Heart right ventricle (tissue), 16 donors: Measurements from ENCODE around the gene CACNG4. TPM values are rescaled to one million over a fixed set of nuclear protein-coding genes. Genes with fewer than 3 reads are reported as not detected.

ENCODE experiments used
- ATAC-seq, 8 donors: fragments of 200-7000 bp; cut with Tn5 transposase; one replicate each; pipeline ENCODE4 v1.9.1; 2020; ENCODE audit warnings: mild to moderate bottlenecking in 8 of 8, moderate library complexity in 8 of 8, moderate number of reproducible peaks in 1 of 8
- DNase-seq, 2 donors: peaks; one replicate each; pipeline ENCODE4 v3.0.0-alpha.2; 2020
- H3K27ac ChIP-seq, 10 donors: fragments of 200-600 bp; sonication (generic) in 2 of 10; one replicate each; pipeline versions ENCODE4 v1.5.0 to v1.8.0; 2020 to 2022; ENCODE audit warnings: mild to moderate bottlenecking in 3 of 10
- H3K27me3 ChIP-seq, 7 donors: fragments of 200-600 bp; one replicate each; pipeline ENCODE4 v1.8.0; 2021 to 2022; ENCODE audit warnings: mild to moderate bottlenecking in 2 of 7
- H3K36me3 ChIP-seq, 9 donors: fragments of 200-600 bp; sonication (generic) in 1 of 9; one replicate each; pipeline versions ENCODE4 v1.5.0 to v1.8.0; 2020 to 2022; ENCODE audit warnings: mild to moderate bottlenecking in 2 of 9
- H3K4me1 ChIP-seq, 9 donors: fragments of 200-600 bp; sonication (generic) in 1 of 9; one replicate each; pipeline versions ENCODE4 v1.5.0 to v1.8.0; 2020 to 2022; ENCODE audit warnings: mild to moderate bottlenecking in 4 of 9
- H3K4me3 ChIP-seq, 10 donors: fragments of 200-600 bp; sonication (generic) in 2 of 10; one replicate each; pipeline versions ENCODE4 v1.5.0 to v1.8.0; 2020 to 2022; ENCODE audit warnings: mild to moderate bottlenecking in 7 of 10, moderate library complexity in 2 of 10
- H3K9me3 ChIP-seq, 11 donors: fragments of 200-600 bp in 10 of 11; sonication (generic) in 2 of 11; one replicate each; pipeline versions ENCODE4 v1.5.0 to v1.8.0; 2013 to 2022; ENCODE audit warnings: mild to moderate bottlenecking in 2 of 11, control low read depth in 1 of 11, moderate library complexity in 1 of 11
- WGBS, 2 donors: extraction: QIAGEN DNeasy Blood & Tissue Kit; methylation state at CpG; one replicate each; pipeline ENCODE4 v1.1.7; 2013; ENCODE audit warnings: inconsistent platforms in 1 of 2; 5-methylcytosine and 5-hydroxymethylcytosine counted together
- intact Hi-C, 10 donors: fragments of 100-400 bp; cut with DNase I; formaldehyde crosslinking; loops; one replicate each; pipeline versions ENCODE4 v1.11.1 to v1.14.2; 2022
- polyA plus RNA-seq, 2 donors: library from polyadenylated mRNA; stranded (reverse); fragments of 200-250 nt; gene quantifications; one replicate each; pipeline ENCODE4 v1.2.3, GENCODE V29; 2013
- total RNA-seq, 10 donors: library from RNA; stranded (reverse); fragmentation: NEBNext Ultra II Directional in 3 of 10; extraction: Animal tissue kit (Norgen Biotek cat#: 25700) in 3 of 10; gene quantifications; one replicate each; pipeline versions ENCODE4 v1.2.1 to v1.2.4, GENCODE V29; 2021 to 2023
- TF ChIP-seq, protein P1 (sequence below), 9 donors: fragments of 200-600 bp; sonication (generic) in 2 of 9; IDR thresholded peaks; one replicate each; pipeline versions ENCODE4 v1.5.0 to v1.8.0; 2021 to 2022; ENCODE audit warnings: antibody characterized with exemption in 9 of 9, mild to moderate bottlenecking in 5 of 9, moderate library complexity in 1 of 9
- donor health status: Arrhythmogenic right ventricular cardiomyopathy.
- donor health status: ischemic (EF 13 %, LVEDD 7.1; RV severe dilation, severe dysfunction).
- donor health status: healthy with polysubstance abuse.
- donor health status: DM: no; HTN: yes; CAD: no.
- donor health status: DM: no; HTN: no; CAD: no.
- donor health status: ischemic (EF 25% LVEDD 6.9; RV normal size, moderate dysfunction).
- donor health status: ischemic (EF 25% LVEDD 5.7; RV mildly dilated, moderate dysfunction).
- donor health status: healthy.
- donor health status: DM: yes; HTN: yes; CAD: no.
- donor health status: Ischemic cardiomyopathy.
- donor health status: ischemic (EF 35%, LVEDD 5.7; RV mildly dilated, moderate dysfunction).
- donor health status: nonischemic (EF 11% LVEDD 7.7; RV severe dilation, severe dysfunction).
- donor health status: DM: yes; HTN: yes; CAD: no.
- donor health status: PGD.
- donor health status: ischemic (EF 29% LVEDD 5.4; RV normal size, mild dysfunction).
- donor health status: nonischemic (EF 23%, LVEDD 6.1; RV moderate dilation, normal function).

The CACNG4 gene
- total and polyA plus RNA-seq, 12 donors: 0.06 to 0.11 (median 0.07) TPM; not detected in 7

DNA sequence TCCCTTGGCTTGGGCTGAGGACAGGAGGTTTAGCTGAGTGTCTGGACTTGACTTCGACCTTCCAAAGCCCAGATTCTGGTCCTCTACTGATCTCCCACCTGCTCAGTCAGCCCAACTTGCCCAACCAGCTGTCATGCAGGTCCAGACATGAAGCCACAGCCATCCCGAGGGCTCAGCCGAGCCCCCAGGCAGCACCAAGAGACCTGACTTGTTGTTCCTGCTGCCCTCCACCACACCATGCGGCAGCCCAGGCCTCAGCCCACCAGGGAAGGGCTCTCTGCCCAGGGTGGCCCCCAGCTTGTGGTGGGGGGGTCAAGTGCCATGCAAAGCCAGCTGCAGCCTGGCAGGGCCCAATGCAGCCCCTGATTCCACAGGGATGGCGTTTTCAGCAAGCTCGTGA is 17.2 kb upstream of the CACNG4 start:
- Histone ChIP-seq H3K9me3 (peaks cover 0 to 9% (median 0%) of the 10 kb centered on the region in 11 donors), H3K36me3 (no peaks in the 10 kb centered on the region), H3K27ac (no peak overlapping the region), H3K4me3 (no peak overlapping the region), H3K4me1 (peaks cover 0 to 3% (median 0%) of the 10 kb centered on the region in 9 donors), H3K27me3 (peaks cover 0 to 55% (median 34%) of the 10 kb centered on the region in 7 donors)
- WGBS, 2 donors: 84% methylated on average over 6 of the region's 6 CpGs
- TF ChIP-seq, protein P1, sequence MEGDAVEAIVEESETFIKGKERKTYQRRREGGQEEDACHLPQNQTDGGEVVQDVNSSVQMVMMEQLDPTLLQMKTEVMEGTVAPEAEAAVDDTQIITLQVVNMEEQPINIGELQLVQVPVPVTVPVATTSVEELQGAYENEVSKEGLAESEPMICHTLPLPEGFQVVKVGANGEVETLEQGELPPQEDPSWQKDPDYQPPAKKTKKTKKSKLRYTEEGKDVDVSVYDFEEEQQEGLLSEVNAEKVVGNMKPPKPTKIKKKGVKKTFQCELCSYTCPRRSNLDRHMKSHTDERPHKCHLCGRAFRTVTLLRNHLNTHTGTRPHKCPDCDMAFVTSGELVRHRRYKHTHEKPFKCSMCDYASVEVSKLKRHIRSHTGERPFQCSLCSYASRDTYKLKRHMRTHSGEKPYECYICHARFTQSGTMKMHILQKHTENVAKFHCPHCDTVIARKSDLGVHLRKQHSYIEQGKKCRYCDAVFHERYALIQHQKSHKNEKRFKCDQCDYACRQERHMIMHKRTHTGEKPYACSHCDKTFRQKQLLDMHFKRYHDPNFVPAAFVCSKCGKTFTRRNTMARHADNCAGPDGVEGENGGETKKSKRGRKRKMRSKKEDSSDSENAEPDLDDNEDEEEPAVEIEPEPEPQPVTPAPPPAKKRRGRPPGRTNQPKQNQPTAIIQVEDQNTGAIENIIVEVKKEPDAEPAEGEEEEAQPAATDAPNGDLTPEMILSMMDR (IDR thresholded peaks at IDR 0.05): no peak
- intact Hi-C loops: no loop called here
- DNase-seq (no peak), ATAC-seq (no peak)

DNA sequence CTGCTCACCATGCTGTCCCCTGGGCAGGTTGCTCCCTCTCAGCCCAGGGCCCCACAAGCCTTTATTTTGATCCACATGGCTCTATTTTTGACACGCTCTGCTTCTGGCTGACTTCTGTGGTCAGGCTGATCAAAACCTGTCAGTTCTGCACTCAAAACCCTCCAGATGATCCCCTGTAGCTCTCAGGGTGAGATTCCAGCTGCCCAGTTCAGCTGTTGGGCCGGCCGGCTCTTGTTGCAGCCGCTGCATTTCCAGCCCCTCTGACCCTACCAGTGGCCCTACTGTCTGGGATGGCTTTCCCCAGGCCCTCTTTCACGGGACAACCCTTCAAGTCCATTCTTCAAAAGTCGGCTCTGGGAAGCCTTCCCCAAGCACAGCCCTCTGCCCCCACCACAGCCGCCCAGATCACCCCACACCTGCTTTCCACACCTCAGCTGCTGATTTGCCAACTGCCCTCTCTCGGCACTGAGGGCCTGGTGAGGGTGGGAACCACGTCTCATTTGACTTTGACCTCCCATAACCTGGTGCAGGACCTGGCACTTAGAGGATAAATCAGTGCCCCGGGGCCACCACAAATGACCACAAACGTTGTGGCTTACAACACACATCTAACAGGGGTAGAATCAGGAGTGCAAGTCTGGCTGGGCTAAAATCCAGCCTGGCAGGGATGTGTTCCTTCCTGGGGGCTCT is 16.3 kb upstream of the CACNG4 start:
- intact Hi-C loops: no loop called here

DNA sequence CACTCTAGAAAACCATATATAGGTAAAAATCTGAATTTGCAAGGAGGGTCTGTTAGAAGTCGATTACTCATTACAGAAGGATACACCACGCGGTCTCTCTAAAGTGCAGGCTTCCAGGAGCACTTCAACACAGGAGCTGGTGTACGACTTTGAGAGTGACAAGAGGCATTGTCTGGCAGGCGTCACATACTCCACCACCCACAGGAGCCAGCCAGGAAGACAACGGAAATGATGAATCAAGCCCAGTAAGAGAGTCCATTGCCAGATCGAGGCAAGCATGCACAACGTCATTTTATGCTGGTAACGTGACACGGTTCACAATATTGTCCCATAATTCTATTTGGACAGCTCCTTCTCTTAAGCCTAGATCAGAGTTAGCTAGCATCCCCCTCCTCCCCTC is 15.0 kb upstream of the CACNG4 start:
- TF ChIP-seq, protein P1 (IDR thresholded peaks at IDR 0.05): no peak
- DNase-seq: no peak
- Histone ChIP-seq H3K27ac (no peak overlapping the region), H3K9me3 (peaks cover 0 to 5% (median 0%) of the 10 kb centered on the region in 11 donors), H3K36me3 (no peaks in the 10 kb centered on the region), H3K4me3 (no peak overlapping the region), H3K27me3 (peaks cover 0 to 45% (median 29%) of the 10 kb centered on the region in 7 donors), H3K4me1 (peaks cover 0 to 9% (median 0%) of the 10 kb centered on the region in 9 donors)
- intact Hi-C loops: no loop called here
- WGBS, 2 donors: 53 to 54% methylated on average over 10 of the region's 10 CpGs
- ATAC-seq: peak in 4 of 8 donors; percentile 26 to 83 (median 58)

More for the DNA sequence above, 16.3 kb upstream of the CACNG4 start:
- ATAC-seq (no peak), DNase-seq (no peak)
- TF ChIP-seq, protein P1 (IDR thresholded peaks at IDR 0.05): no peak
- H3K4me1 ChIP-seq: peaks cover 0 to 9% (median 0%) of the 10 kb centered on the region in 9 donors
- H3K27me3 ChIP-seq: peaks cover 0 to 50% (median 34%) of the 10 kb centered on the region in 7 donors
- H3K27ac ChIP-seq: no peak overlapping the region
- WGBS, 2 donors: 69 to 77% methylated on average over 11 of the region's 11 CpGs
- H3K9me3 ChIP-seq: peaks cover 0 to 5% (median 0%) of the 10 kb centered on the region in 11 donors
- no peak overlapping the region for H3K4me3 ChIP-seq
- H3K36me3 ChIP-seq: no peaks in the 10 kb centered on the region

DNA sequence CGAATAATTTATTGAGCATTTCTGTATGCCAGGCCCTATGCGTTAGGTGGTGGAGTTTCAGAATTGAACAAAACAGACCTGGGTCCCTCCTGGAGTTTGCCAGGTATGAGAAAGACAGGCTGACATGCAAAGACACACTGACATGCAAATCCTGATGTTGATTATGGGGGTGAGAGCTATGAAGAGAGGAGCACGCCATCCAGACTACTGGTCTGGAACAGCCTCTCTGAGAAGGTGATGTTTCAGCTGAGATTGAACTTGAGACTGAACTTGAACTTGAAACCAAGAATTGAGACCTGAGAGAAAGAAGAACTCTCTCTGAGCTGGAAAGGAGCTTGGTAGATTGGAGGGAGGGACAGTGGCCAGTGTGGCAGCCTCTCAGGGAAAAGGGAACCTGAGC is 14.2 kb upstream of the CACNG4 start:
- Histone ChIP-seq H3K4me3 (no peak overlapping the region), H3K4me1 (peaks cover 0 to 9% (median 0%) of the 10 kb centered on the region in 9 donors), H3K9me3 (peaks cover 0 to 5% (median 0%) of the 10 kb centered on the region in 11 donors), H3K27ac (no peak overlapping the region), H3K27me3 (peaks cover 0 to 37% (median 22%) of the 10 kb centered on the region in 7 donors), H3K36me3 (no peaks in the 10 kb centered on the region)
- DNase-seq (no peak), ATAC-seq (no peak)
- TF ChIP-seq, protein P1 (IDR thresholded peaks at IDR 0.05): no peak
- intact Hi-C loops: no loop called here
- WGBS, 2 donors: 86 to 92% methylated on average over 3 of the region's 3 CpGs
